Stromal cell of bone marrow (primary cell): ENCODE results near the gene THBS4.

Source experiments
- DNase-seq: peaks from one replicate; pipeline ENCODE4 v3.0.0-alpha.2; 2012; ENCODE audit warnings: low read depth

Gene THBS4

GRCh38 chr5:80048084-80048780 lies 13.1 kb downstream of the THBS4 start:
- no peak for DNase-seq

GRCh38 chr5:80052464-80052863 lies 17.3 kb downstream of the THBS4 start:
- DNase-seq, result no peak

- no peak for DNase-seq
These were observed 19.5 kb downstream of the THBS4 start for GRCh38 chr5:80054682-80055081.

GRCh38 chr5:80055491-80056170 lies 20.5 kb downstream of the THBS4 start:
- DNase-seq, result no peak

GRCh38 chr5:80057099-80057498 lies 22.0 kb downstream of the THBS4 start:
- DNase-seq, result no peak

GRCh38 chr5:80057921-80058320 lies 22.8 kb downstream of the THBS4 start:
- DNase-seq, result no peak

GRCh38 chr5:80059354-80059980 lies 24.3 kb downstream of the THBS4 start:
- peak; percentile 64 for DNase-seq

GRCh38 chr5:80060966-80061365 lies 25.8 kb downstream of the THBS4 start:
- no peak for DNase-seq

GRCh38 chr5:80061547-80061946 lies 26.4 kb downstream of the THBS4 start:
- no peak for DNase-seq

GRCh38 chr5:80064124-80064523 lies 29.0 kb downstream of the THBS4 start:
- peak; percentile 71 for DNase-seq

GRCh38 chr5:80067016-80067415 lies 31.9 kb downstream of the THBS4 start:
- no peak for DNase-seq

- no peak for DNase-seq
These were observed 32.5 kb downstream of the THBS4 start for GRCh38 chr5:80067531-80068245.

GRCh38 chr5:80068246-80068636 lies 33.1 kb downstream of the THBS4 start:
- DNase-seq, result no peak

GRCh38 chr5:80068775-80069174 lies 33.6 kb downstream of the THBS4 start:
- DNase-seq, result no peak

- no peak for DNase-seq
These were observed 34.2 kb downstream of the THBS4 start for GRCh38 chr5:80069251-80069800.

- DNase-seq, result no peak
These were observed 34.8 kb downstream of the THBS4 start for GRCh38 chr5:80069918-80070318.

- no peak for DNase-seq
These were observed 35.3 kb downstream of the THBS4 start for GRCh38 chr5:80070338-80071056.

- no peak for DNase-seq
These were observed 36.4 kb downstream of the THBS4 start for GRCh38 chr5:80071510-80072021.

GRCh38 chr5:80072103-80073073 lies 37.2 kb downstream of the THBS4 start:
- peak; percentile 58 for DNase-seq
